Body of pancreas (tissue), 4 donors: ENCODE data around the gene PTEN.

ENCODE experiments used
- POLR2A ChIP-seq, 3 donors: fragments of 450-650 bp; IDR thresholded peaks; one replicate each; pipeline ENCODE4 v1.6.1; 2016; ENCODE audit warnings: antibody characterized with exemption in 3 of 3, mild to moderate bottlenecking in 2 of 3
- TF ChIP-seq, protein P1 (sequence below), 7 experiments: fragments of 450-650 bp in 4 of 7; fragments of 200-600 bp in 3 of 7; sonication (generic) in 3 of 7; IDR thresholded peaks; one replicate each; pipeline ENCODE4 v1.5.1; 2016 to 2019; ENCODE audit warnings: antibody characterized with exemption in 7 of 7

DNA sequence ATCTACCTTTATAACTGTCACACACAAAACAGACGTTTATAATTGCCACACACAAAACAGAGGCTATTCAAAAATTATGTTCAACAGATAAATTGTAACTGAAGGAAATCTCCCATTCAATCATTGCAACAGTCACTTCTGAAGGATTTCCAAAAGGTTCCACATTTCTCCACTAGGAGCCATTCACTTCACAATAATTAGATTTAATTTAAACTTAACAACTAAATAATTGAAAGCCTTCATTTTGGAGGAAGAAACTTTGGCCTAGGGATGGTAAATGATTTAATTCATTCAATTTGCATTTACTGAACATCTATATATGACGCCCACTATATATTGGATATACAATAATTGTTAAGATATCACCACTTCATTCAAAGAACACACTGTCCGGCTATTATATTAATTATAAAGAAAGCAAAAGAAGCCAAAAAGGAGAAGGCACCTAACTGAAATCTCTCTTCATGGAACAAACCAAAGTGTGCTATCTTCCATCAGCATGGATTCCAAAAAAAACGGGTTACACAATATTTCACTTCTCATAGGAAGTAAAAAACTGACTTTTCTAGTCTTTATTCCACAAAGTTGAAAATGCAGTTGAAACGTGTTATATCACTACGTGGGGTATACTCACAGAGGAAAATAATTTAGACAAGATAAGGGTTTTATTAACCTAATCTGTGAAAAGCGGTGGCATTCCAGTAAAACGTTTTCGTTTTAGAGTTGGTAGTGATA is 47.1 kb upstream of the PTEN start:
- TF ChIP-seq, protein P1, sequence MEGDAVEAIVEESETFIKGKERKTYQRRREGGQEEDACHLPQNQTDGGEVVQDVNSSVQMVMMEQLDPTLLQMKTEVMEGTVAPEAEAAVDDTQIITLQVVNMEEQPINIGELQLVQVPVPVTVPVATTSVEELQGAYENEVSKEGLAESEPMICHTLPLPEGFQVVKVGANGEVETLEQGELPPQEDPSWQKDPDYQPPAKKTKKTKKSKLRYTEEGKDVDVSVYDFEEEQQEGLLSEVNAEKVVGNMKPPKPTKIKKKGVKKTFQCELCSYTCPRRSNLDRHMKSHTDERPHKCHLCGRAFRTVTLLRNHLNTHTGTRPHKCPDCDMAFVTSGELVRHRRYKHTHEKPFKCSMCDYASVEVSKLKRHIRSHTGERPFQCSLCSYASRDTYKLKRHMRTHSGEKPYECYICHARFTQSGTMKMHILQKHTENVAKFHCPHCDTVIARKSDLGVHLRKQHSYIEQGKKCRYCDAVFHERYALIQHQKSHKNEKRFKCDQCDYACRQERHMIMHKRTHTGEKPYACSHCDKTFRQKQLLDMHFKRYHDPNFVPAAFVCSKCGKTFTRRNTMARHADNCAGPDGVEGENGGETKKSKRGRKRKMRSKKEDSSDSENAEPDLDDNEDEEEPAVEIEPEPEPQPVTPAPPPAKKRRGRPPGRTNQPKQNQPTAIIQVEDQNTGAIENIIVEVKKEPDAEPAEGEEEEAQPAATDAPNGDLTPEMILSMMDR (IDR thresholded peaks at IDR 0.05), result no peak
- TF ChIP-seq POLR2A (IDR thresholded peaks at IDR 0.05), result no peak
